K562 (cell line): ENCODE data around the gene PPFIA3. TPM values are rescaled to one million over a fixed set of nuclear protein-coding genes. Genes with fewer than 3 reads are reported as not detected.

Source experiments
- CBFA2T3 ChIP-seq: fragments of 450-650 bp; IDR thresholded peaks from 2 replicates; pipeline ENCODE4 v1.6.1; 2017
- CBFB ChIP-seq: sonication (generic); formaldehyde crosslinking; IDR thresholded peaks from 2 replicates; pipeline ENCODE4 v1.4.0; 2020; ENCODE audit warnings: mild to moderate bottlenecking, missing genetic modification reagents
- CGGBP1 ChIP-seq: fragments of 250-450 bp; sonication (Bioruptor Pico); IDR thresholded peaks from 2 replicates; pipeline ENCODE4 v1.9.0; 2021; ENCODE audit warnings: mild to moderate bottlenecking
- E2F3 ChIP-seq: fragments of 250-450 bp; sonication (Bioruptor Pico); IDR thresholded peaks from 2 replicates; pipeline ENCODE4 v1.4.0; 2020; ENCODE audit warnings: mild to moderate bottlenecking
- FOS ChIP-seq: IDR thresholded peaks from 3 replicates; pipeline ENCODE4 v1.6.1; 2011; ENCODE audit not compliant: insufficient read length; ENCODE audit errors: extremely low read depth
- MAFF ChIP-seq: IDR thresholded peaks from 2 replicates; pipeline ENCODE4 v1.6.1; 2012; ENCODE audit warnings: low read length, improper control_type of control experiment
- MTA3 ChIP-seq: fragments of 450-650 bp; formaldehyde crosslinking; IDR thresholded peaks from 2 replicates; pipeline ENCODE4 v1.6.1; 2017; ENCODE audit warnings: mild to moderate bottlenecking, borderline replicate concordance
- NR2F6 ChIP-seq: fragments of 450-650 bp; formaldehyde crosslinking; IDR thresholded peaks from 2 replicates; pipeline ENCODE4 v1.4.0; 2020; ENCODE audit warnings: mild to moderate bottlenecking
- PTTG1 ChIP-seq: fragments of 450-650 bp; IDR thresholded peaks from 2 replicates; pipeline ENCODE4 v1.6.1; 2016; ENCODE audit warnings: low read depth, mild to moderate bottlenecking, missing genetic modification characterization, missing compliant biosample characterization
- RBM14 ChIP-seq: fragments of 200-400 bp; formaldehyde crosslinking; IDR thresholded peaks from 2 replicates; pipeline ENCODE4 v1.6.1; 2018; ENCODE audit warnings: low read depth, mild to moderate bottlenecking, low read length, moderate library complexity, borderline replicate concordance; ENCODE audit not compliant: insufficient read depth
- SNIP1 ChIP-seq: fragments of 450-650 bp; IDR thresholded peaks from 2 replicates; pipeline ENCODE4 v1.7.1; 2017; ENCODE audit warnings: low read depth, mild to moderate bottlenecking
- STAG1 ChIP-seq: sonication (generic); formaldehyde crosslinking; IDR thresholded peaks from 2 replicates; pipeline ENCODE4 v1.5.0; 2020; ENCODE audit warnings: missing genetic modification reagents, borderline replicate concordance
- TAF7 ChIP-seq: fragments of 450-650 bp; IDR thresholded peaks from 2 replicates; pipeline ENCODE4 v1.6.1; 2016; ENCODE audit warnings: missing genetic modification characterization, missing compliant biosample characterization
- TCF3 ChIP-seq: sonication (generic); formaldehyde crosslinking; IDR thresholded peaks from 2 replicates; pipeline ENCODE4 v1.4.0; 2020; ENCODE audit warnings: mild to moderate bottlenecking, missing genetic modification reagents
- ZBTB8A ChIP-seq: fragments of 450-650 bp; IDR thresholded peaks from 2 replicates; pipeline ENCODE4 v1.6.1; 2018; ENCODE audit warnings: mild to moderate bottlenecking, moderate library complexity; ENCODE audit not compliant: partially characterized antibody
- ZNF311 ChIP-seq: fragments of 250-450 bp; sonication (Bioruptor Pico); IDR thresholded peaks from 2 replicates; pipeline ENCODE4 v1.4.0; 2020; ENCODE audit warnings: mild to moderate bottlenecking, moderate library complexity
- ZNF655 ChIP-seq: fragments of 250-450 bp; sonication (Bioruptor Pico); IDR thresholded peaks from 2 replicates; pipeline ENCODE4 v1.5.0; 2021
- polyA plus RNA-seq, 8 experiments: library from polyadenylated mRNA; depleted of rRNA in 4 of 8; stranded (reverse) in 5 of 8; unstranded in 3 of 8; fragments of >200 nt; fragmentation: Nextera tagmentation in 2 of 8; fragmentation: Illumina TruSeq in 1 of 8; extraction: Ambion mirVana in 2 of 8; extraction: Trizol in 1 of 8; gene quantifications; 2 replicates each; pipeline versions ENCODE4 v1.2.1 to v1.2.3, GENCODE V29; 2011 to 2014; ENCODE audit warnings: inconsistent platforms in 1 of 8, missing spikeins in 1 of 8
- total RNA-seq, 7 experiments: library from RNA; depleted of rRNA in 6 of 7; stranded (reverse); fragments of >200 nt in 6 of 7; fragmentation: Illumina TruSeq in 2 of 7; extraction: Trizol in 2 of 7; gene quantifications; 2 replicates each; pipeline versions ENCODE4 v1.2.1 to v1.2.3, GENCODE V29; 2011 to 2021; ENCODE audit warnings: low replicate concordance in 1 of 7
- TF ChIP-seq, protein P1 (sequence below): sonication (generic); formaldehyde crosslinking; IDR thresholded peaks from 2 replicates; pipeline ENCODE4 v1.8.1; 2022; ENCODE audit warnings: missing genetic modification reagents
- TF ChIP-seq, protein P2 (sequence below): fragments of 250-450 bp; sonication (Bioruptor Pico); IDR thresholded peaks from 2 replicates; pipeline ENCODE4 v1.4.0; 2020; ENCODE audit warnings: mild to moderate bottlenecking, moderate library complexity
- TF ChIP-seq, protein P3 (sequence below): sonication (generic); formaldehyde crosslinking; IDR thresholded peaks from 2 replicates; pipeline ENCODE4 v1.5.0; 2020; ENCODE audit warnings: missing genetic modification reagents

Gene PPFIA3
- total and polyA plus RNA-seq, 9 of the 15 experiments (the other 6 are each of a cell fraction or from before 2014, with no cell fraction given), result 0.10 to 53.0 (median 17.6) TPM

GRCh38 chr19:49118565-49119410, 556 bp upstream of the PPFIA3 start, which contains the start of gene C19orf73 (continued):
- TF ChIP-seq CBFA2T3, result peak; percentile 39
- peak; percentile 52 for TF ChIP-seq FOS
- TF ChIP-seq, protein P1, sequence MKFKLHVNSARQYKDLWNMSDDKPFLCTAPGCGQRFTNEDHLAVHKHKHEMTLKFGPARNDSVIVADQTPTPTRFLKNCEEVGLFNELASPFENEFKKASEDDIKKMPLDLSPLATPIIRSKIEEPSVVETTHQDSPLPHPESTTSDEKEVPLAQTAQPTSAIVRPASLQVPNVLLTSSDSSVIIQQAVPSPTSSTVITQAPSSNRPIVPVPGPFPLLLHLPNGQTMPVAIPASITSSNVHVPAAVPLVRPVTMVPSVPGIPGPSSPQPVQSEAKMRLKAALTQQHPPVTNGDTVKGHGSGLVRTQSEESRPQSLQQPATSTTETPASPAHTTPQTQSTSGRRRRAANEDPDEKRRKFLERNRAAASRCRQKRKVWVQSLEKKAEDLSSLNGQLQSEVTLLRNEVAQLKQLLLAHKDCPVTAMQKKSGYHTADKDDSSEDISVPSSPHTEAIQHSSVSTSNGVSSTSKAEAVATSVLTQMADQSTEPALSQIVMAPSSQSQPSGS (CRISPR knock-in tag), result peak; percentile 97
- TF ChIP-seq E2F3 (CRISPR knock-in tag), result peak; percentile 80
- TF ChIP-seq TAF7 (tag), result peak; percentile 7; the same call in 1 of the 2 replicates
- 0 out of 2 replicates have a peak, but pooled peaks have one; percentile 22 for TF ChIP-seq TCF3 (CRISPR knock-in tag)
- no peak for TF ChIP-seq CGGBP1 (CRISPR knock-in tag)
- TF ChIP-seq NR2F6 (CRISPR knock-in tag), result no peak
- no peak for TF ChIP-seq ZBTB8A
- no peak for TF ChIP-seq STAG1 (CRISPR knock-in tag)
- TF ChIP-seq SNIP1, result no peak
- TF ChIP-seq RBM14, result no peak
- TF ChIP-seq, protein P2, sequence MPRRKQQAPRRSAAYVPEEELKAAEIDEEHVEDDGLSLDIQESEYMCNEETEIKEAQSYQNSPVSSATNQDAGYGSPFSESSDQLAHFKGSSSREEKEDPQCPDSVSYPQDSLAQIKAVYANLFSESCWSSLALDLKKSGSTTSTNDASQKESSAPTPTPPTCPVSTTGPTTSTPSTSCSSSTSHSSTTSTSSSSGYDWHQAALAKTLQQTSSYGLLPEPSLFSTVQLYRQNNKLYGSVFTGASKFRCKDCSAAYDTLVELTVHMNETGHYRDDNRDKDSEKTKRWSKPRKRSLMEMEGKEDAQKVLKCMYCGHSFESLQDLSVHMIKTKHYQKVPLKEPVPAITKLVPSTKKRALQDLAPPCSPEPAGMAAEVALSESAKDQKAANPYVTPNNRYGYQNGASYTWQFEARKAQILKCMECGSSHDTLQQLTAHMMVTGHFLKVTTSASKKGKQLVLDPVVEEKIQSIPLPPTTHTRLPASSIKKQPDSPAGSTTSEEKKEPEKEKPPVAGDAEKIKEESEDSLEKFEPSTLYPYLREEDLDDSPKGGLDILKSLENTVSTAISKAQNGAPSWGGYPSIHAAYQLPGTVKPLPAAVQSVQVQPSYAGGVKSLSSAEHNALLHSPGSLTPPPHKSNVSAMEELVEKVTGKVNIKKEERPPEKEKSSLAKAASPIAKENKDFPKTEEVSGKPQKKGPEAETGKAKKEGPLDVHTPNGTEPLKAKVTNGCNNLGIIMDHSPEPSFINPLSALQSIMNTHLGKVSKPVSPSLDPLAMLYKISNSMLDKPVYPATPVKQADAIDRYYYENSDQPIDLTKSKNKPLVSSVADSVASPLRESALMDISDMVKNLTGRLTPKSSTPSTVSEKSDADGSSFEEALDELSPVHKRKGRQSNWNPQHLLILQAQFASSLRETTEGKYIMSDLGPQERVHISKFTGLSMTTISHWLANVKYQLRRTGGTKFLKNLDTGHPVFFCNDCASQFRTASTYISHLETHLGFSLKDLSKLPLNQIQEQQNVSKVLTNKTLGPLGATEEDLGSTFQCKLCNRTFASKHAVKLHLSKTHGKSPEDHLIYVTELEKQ (CRISPR knock-in tag), result no peak
- TF ChIP-seq, protein P3, sequence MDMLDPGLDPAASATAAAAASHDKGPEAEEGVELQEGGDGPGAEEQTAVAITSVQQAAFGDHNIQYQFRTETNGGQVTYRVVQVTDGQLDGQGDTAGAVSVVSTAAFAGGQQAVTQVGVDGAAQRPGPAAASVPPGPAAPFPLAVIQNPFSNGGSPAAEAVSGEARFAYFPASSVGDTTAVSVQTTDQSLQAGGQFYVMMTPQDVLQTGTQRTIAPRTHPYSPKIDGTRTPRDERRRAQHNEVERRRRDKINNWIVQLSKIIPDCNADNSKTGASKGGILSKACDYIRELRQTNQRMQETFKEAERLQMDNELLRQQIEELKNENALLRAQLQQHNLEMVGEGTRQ (CRISPR knock-in tag), result no peak; the same call in 1 of the 2 replicates
- TF ChIP-seq PTTG1 (tag), result no peak
- no peak for TF ChIP-seq ZNF311 (CRISPR knock-in tag)
- TF ChIP-seq ZNF655 (CRISPR knock-in tag), result no peak
- peak; percentile 63; the same call in 1 of the 2 replicates for TF ChIP-seq CBFB (CRISPR knock-in tag)
- TF ChIP-seq MAFF, result no peak
- peak; percentile 96 for TF ChIP-seq MTA3
